Measurements from ENCODE around the gene GRIK4.

The GRIK4 gene

DNA sequence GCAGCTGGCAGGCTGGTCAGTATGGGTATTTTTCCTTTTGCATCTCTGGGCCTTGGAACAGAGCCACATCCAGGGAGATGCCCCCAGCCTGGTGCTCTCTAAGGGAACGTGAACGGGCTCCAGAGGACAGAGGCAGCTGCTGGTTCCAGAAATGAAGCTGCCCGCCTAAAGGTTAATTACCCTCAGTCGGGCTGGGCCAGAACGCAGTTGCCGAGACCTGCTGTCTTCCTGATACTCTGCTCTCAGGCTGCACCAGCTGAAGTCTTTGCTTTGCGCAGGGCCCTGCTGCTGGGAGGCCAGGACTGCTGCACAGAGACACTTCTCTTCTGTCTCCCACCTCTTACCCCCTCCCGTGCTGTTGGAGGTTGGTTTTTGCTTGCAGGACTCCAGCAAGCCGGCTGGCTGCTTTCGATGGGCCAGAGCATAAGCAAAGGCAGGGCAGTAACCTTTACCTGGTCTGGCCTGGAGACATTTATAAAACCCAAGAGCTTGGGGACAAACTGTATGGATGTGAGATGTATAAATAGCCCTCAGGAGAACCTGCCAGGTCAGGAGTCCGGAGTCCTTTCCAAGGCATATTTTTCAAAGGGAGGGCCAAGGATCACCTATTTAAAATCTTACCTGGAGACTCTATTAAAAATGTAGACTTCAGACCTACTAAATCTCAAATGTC is 197.1 kb downstream of the GRIK4 start:
- Histone ChIP-seq H3K4me3 (replicated peaks; ENCODE audit: insufficient read depth, low read length) (no peak overlapping the region), H3K27ac (replicated peaks) (no peak overlapping the region), H3K27me3 (ENCODE audit: insufficient read depth, poor library complexity, severe bottlenecking) (no peaks in the 10 kb centered on the region)
- TF ChIP-seq GABPA (IDR thresholded peaks at IDR 0.05; ENCODE audit: low read depth) (no peak), REST (IDR thresholded peaks at IDR 0.05; ENCODE audit: insufficient replicate concordance, low read depth) (no peak), CTCF (IDR thresholded peaks at IDR 0.05; ENCODE audit: insufficient read depth, low read length) (no peak), SPI1 (IDR thresholded peaks at IDR 0.05; ENCODE audit: borderline replicate concordance, low read depth) (no peak), POLR2AphosphoS5 (IDR thresholded peaks at IDR 0.05; ENCODE audit: low read depth) (no peak)
- DNase-seq (ENCODE audit: low read depth in 1 of 2, low spot score in 1 of 2) = no peak

DNA sequence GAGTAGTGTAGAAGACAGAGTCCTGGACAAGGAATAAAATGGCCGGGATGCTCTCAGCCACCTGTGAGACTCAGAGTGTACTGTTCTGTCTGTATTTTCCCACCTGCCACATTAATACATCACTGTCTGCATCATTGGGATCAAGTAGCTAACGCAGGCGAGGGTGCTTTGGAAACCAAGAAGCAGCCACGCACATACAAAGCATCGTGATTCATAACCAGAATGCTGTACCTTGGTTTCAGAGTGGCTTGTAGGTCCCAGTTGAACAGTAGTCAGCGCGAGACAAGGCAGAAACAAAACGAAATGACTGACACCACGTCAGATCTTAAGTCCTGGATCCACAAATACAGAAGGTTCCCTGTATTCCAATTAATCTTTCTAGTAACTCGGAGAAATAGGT is 198.3 kb downstream of the GRIK4 start:
- peaks cover 3% of the 10 kb centered on the region for H3K27me3 ChIP-seq (ENCODE audit: insufficient read depth, poor library complexity, severe bottlenecking)
- DNase-seq (ENCODE audit: low read depth in 1 of 2, low spot score in 1 of 2) = no peak
- no peak overlapping the region for H3K4me3 ChIP-seq (replicated peaks; ENCODE audit: insufficient read depth, low read length)
- H3K27ac ChIP-seq (replicated peaks) = no peak overlapping the region
- no peak for TF ChIP-seq POLR2AphosphoS5 (IDR thresholded peaks at IDR 0.05; ENCODE audit: low read depth)

GRCh38 chr11:120710354-120711131 is 199.0 kb downstream of the GRIK4 start:
- Histone ChIP-seq H3K27me3 (ENCODE audit: insufficient read depth, poor library complexity, severe bottlenecking) (peaks cover 6% of the 10 kb centered on the region), H3K27ac (replicated peaks) (no peak overlapping the region), H3K4me3 (replicated peaks; ENCODE audit: insufficient read depth, low read length) (no peak overlapping the region)
- TF ChIP-seq REST (IDR thresholded peaks at IDR 0.05; ENCODE audit: insufficient replicate concordance, low read depth) = no peak
- no peak for TF ChIP-seq POLR2AphosphoS5 (IDR thresholded peaks at IDR 0.05; ENCODE audit: low read depth)
- no peak for TF ChIP-seq GABPA (IDR thresholded peaks at IDR 0.05; ENCODE audit: low read depth)
- no peak for TF ChIP-seq SPI1 (IDR thresholded peaks at IDR 0.05; ENCODE audit: borderline replicate concordance, low read depth)
- TF ChIP-seq CTCF (IDR thresholded peaks at IDR 0.05; ENCODE audit: insufficient read depth, low read length) = no peak
- no peak for DNase-seq (ENCODE audit: low read depth in 1 of 2, low spot score in 1 of 2)

GRCh38 chr11:120712014-120712413 is 200.5 kb downstream of the GRIK4 start:
- peaks cover 9% of the 10 kb centered on the region for H3K27me3 ChIP-seq (ENCODE audit: insufficient read depth, poor library complexity, severe bottlenecking)
- no peak for TF ChIP-seq GABPA (IDR thresholded peaks at IDR 0.05; ENCODE audit: low read depth)
- no peak for TF ChIP-seq SPI1 (IDR thresholded peaks at IDR 0.05; ENCODE audit: borderline replicate concordance, low read depth)
- TF ChIP-seq REST (IDR thresholded peaks at IDR 0.05; ENCODE audit: insufficient replicate concordance, low read depth) = no peak
- no peak for TF ChIP-seq POLR2AphosphoS5 (IDR thresholded peaks at IDR 0.05; ENCODE audit: low read depth)
- no peak for TF ChIP-seq CTCF (IDR thresholded peaks at IDR 0.05; ENCODE audit: insufficient read depth, low read length)
- no peak overlapping the region for H3K27ac ChIP-seq (replicated peaks)
- DNase-seq (ENCODE audit: low read depth in 1 of 2, low spot score in 1 of 2) = no peak
- no peak overlapping the region for H3K4me3 ChIP-seq (replicated peaks; ENCODE audit: insufficient read depth, low read length)
